Fibroblast of lung (primary cell): Measurements from ENCODE around the gene CEMP1. TPM values are rescaled to one million over a fixed set of nuclear protein-coding genes. Genes with fewer than 3 reads are reported as not detected.
A peak's percentile ranks its signal among the peaks of the same experiment; 100 is the strongest.
"Not testable (repeated sequence)": the region's sequence is repeated elsewhere in the genome, so short reads cannot be mapped to it uniquely, and the experiment has no call there.

Experiments
- DNase-seq, 2 donors: peaks; one replicate each; pipeline versions ENCODE4 v3.0.0 to v3.0.0-alpha.2; 2010; ENCODE audit warnings: low read depth in 2 of 2
- H2AFZ ChIP-seq: 2 replicates; pipeline ENCODE4 v1.5.1; 2012; ENCODE audit warnings: low read length, control low read depth, inconsistent platforms
- H3K27ac ChIP-seq: 2 replicates; pipeline ENCODE4 v1.5.1; 2011; ENCODE audit warnings: low read length, control low read depth; ENCODE audit not compliant: insufficient read depth
- H3K27me3 ChIP-seq: 2 replicates; pipeline ENCODE4 v1.5.1; 2011; ENCODE audit warnings: mild to moderate bottlenecking, low read length; ENCODE audit not compliant: control insufficient read depth, insufficient read depth
- H3K36me3 ChIP-seq: 2 replicates; pipeline ENCODE4 v1.5.1; 2011; ENCODE audit warnings: low read length; ENCODE audit not compliant: control insufficient read depth, insufficient read depth
- H3K4me1 ChIP-seq: 2 replicates; pipeline ENCODE4 v1.5.1; 2011; ENCODE audit warnings: low read length; ENCODE audit not compliant: control insufficient read depth, insufficient read depth; ENCODE audit errors: extremely low read depth
- H3K4me2 ChIP-seq: 2 replicates; pipeline ENCODE4 v1.5.1; 2011; ENCODE audit warnings: low read length, control low read depth; ENCODE audit not compliant: insufficient read depth; ENCODE audit errors: extremely low read depth
- H3K4me3 ChIP-seq, 4 experiments: fragments of 200-600 bp in 1 of 4; sonication (generic) in 1 of 4; replicated peaks in 1 of 4; 2 replicates each; pipeline ENCODE4 v1.5.1; 2011 to 2016; ENCODE audit warnings: low read length in 4 of 4, low read depth in 3 of 4, mild to moderate bottlenecking in 3 of 4, control low read depth in 2 of 4, inconsistent platforms in 1 of 4, mixed read lengths in 1 of 4; ENCODE audit not compliant: insufficient read depth in 1 of 4; ENCODE audit errors: control extremely low read depth in 1 of 4
- H3K79me2 ChIP-seq: 2 replicates; pipeline ENCODE4 v1.5.1; 2012; ENCODE audit warnings: mild to moderate bottlenecking, low read length, inconsistent platforms; ENCODE audit not compliant: control insufficient read depth, insufficient read depth
- H3K9ac ChIP-seq: 2 replicates; pipeline ENCODE4 v1.5.1; 2011; ENCODE audit warnings: mild to moderate bottlenecking, low read length, control low read depth; ENCODE audit not compliant: insufficient read depth
- H3K9me3 ChIP-seq: 2 replicates; pipeline ENCODE4 v1.5.1; 2012; ENCODE audit warnings: low read depth, low read length; ENCODE audit not compliant: control insufficient read depth, insufficient read depth
- H4K20me1 ChIP-seq: 2 replicates; pipeline ENCODE4 v1.5.1; 2011; ENCODE audit warnings: low read length; ENCODE audit not compliant: control insufficient read depth, insufficient read depth; ENCODE audit errors: extremely low read depth
- CTCF ChIP-seq, 2 donors: IDR thresholded peaks in 1 of 2; conservative IDR thresholded peaks in 1 of 2; 1 replicate in 1 of 2; 2 replicates in 1 of 2; pipeline ENCODE4 v1.5.1; 2011 to 2012; ENCODE audit warnings: low read length in 2 of 2, control low read depth in 1 of 2, inconsistent platforms in 1 of 2, low read depth in 1 of 2, mild to moderate bottlenecking in 1 of 2
- polyA plus RNA-seq, 2 donors: library from polyadenylated mRNA; depleted of rRNA in 1 of 2; stranded (reverse) in 1 of 2; unstranded in 1 of 2; fragments of >200 nt; gene quantifications; 2 replicates each; pipeline ENCODE4 v1.2.1, GENCODE V29; 2011 to 2012; ENCODE audit warnings: missing spikeins in 1 of 2
- total RNA-seq: library from RNA; depleted of rRNA; stranded (reverse); fragments of >200 nt; gene quantifications from 2 replicates; pipeline ENCODE4 v1.2.1, GENCODE V29; 2014

CEMP1 gene
- total and polyA plus RNA-seq, 2 donors (not counting 1 experiment from before 2014, with no cell fraction given): not detected

- not testable (repeated sequence) for H3K27me3 ChIP-seq, H3K27ac ChIP-seq, H3K36me3 ChIP-seq, H4K20me1 ChIP-seq, H2AFZ ChIP-seq, H3K9me3 ChIP-seq, H3K9ac ChIP-seq, H3K4me3 ChIP-seq, H3K79me2 ChIP-seq, DNase-seq, H3K4me2 ChIP-seq, H3K4me1 ChIP-seq
These were observed 44.6 kb upstream of the CEMP1 start for GRCh38 chr16:2575839-2576238.

GRCh38 chr16:2572704-2573103, 41.5 kb upstream of the CEMP1 start:
- H3K9me3 ChIP-seq, H4K20me1 ChIP-seq, H3K4me3 ChIP-seq, H3K27ac ChIP-seq, H3K79me2 ChIP-seq, H3K36me3 ChIP-seq, H3K27me3 ChIP-seq, DNase-seq, H2AFZ ChIP-seq, H3K9ac ChIP-seq, H3K4me1 ChIP-seq, H3K4me2 ChIP-seq: not testable (repeated sequence)

DNA sequence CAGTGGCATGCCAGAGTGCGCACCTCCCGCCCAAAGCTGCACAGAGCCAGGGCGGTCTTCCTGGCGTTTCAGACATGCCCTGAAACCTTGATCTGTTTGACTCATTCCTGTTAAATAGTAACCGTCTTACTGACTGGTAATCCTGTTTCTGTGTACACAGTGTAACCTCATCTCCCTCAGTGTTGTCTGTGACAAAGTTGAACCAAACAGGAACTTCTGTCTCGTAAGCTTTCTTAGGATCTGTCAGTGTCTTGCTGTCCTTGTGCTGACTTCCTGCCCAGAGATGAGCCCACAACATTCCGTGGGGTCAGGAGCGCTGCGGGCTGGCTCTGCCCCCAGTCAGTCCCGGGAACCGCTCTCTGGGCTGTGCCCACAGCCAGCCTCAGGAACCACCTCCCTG, 37.4 kb upstream of the CEMP1 start:
- H3K79me2 ChIP-seq, H4K20me1 ChIP-seq, H3K27me3 ChIP-seq, H3K36me3 ChIP-seq, H3K27ac ChIP-seq, H3K9ac ChIP-seq, DNase-seq, H3K9me3 ChIP-seq, H3K4me3 ChIP-seq, H3K4me1 ChIP-seq, H2AFZ ChIP-seq, H3K4me2 ChIP-seq: not testable (repeated sequence)

GRCh38 chr16:2567506-2567905, 36.3 kb upstream of the CEMP1 start:
- H3K36me3 ChIP-seq, H3K4me3 ChIP-seq, H3K9me3 ChIP-seq, H3K9ac ChIP-seq, H3K4me1 ChIP-seq, DNase-seq, H3K27ac ChIP-seq, H2AFZ ChIP-seq, H3K4me2 ChIP-seq, H4K20me1 ChIP-seq, H3K27me3 ChIP-seq, H3K79me2 ChIP-seq: not testable (repeated sequence)

DNA sequence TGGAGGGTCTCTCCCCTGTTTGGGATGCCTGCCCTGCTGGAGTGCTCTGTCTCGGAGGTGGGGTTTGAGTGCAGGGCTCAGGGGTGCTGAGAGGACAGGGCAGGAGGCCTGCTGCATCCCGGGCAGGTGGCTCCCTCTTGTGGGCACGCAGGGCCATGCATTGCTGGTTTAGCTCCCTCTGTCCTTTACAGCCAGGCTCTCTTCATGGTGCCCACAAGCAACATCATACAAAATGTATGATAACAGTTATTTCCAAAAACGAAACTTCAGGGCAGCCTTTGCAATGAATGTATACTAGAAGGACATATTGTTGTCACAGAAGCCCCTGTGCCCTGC, 29.6 kb upstream of the CEMP1 start:
- H3K9ac ChIP-seq, H3K4me2 ChIP-seq, H3K79me2 ChIP-seq, H3K36me3 ChIP-seq, H4K20me1 ChIP-seq, H2AFZ ChIP-seq, H3K4me1 ChIP-seq, H3K4me3 ChIP-seq, H3K9me3 ChIP-seq, H3K27me3 ChIP-seq, H3K27ac ChIP-seq, DNase-seq: not testable (repeated sequence)
- TF ChIP-seq CTCF (conservative IDR thresholded peaks at IDR 0.05 in 1 of 2, IDR thresholded peaks at IDR 0.05 in 1 of 2; ENCODE audit: low read depth in 1 of 2, low read length in 2 of 2): peak; percentile 18 to 33

- not testable (repeated sequence) for H3K4me3 ChIP-seq, H3K27ac ChIP-seq, H3K4me2 ChIP-seq, H3K9me3 ChIP-seq, H4K20me1 ChIP-seq, H3K9ac ChIP-seq, H3K79me2 ChIP-seq, H3K27me3 ChIP-seq, H3K36me3 ChIP-seq, H2AFZ ChIP-seq, DNase-seq, H3K4me1 ChIP-seq
These were observed 29.1 kb upstream of the CEMP1 start for GRCh38 chr16:2560131-2560797.
